GM19395 (cell line): ENCODE results near the gene AAMP.

Experiments used
- ATAC-seq: cut with Tn5 transposase; IDR thresholded peaks from one replicate; pipeline ENCODE4 v1.9.1; 2021; ENCODE audit warnings: mild to moderate bottlenecking, moderate library complexity; ENCODE audit not compliant: unreplicated experiment

AAMP gene

DNA sequence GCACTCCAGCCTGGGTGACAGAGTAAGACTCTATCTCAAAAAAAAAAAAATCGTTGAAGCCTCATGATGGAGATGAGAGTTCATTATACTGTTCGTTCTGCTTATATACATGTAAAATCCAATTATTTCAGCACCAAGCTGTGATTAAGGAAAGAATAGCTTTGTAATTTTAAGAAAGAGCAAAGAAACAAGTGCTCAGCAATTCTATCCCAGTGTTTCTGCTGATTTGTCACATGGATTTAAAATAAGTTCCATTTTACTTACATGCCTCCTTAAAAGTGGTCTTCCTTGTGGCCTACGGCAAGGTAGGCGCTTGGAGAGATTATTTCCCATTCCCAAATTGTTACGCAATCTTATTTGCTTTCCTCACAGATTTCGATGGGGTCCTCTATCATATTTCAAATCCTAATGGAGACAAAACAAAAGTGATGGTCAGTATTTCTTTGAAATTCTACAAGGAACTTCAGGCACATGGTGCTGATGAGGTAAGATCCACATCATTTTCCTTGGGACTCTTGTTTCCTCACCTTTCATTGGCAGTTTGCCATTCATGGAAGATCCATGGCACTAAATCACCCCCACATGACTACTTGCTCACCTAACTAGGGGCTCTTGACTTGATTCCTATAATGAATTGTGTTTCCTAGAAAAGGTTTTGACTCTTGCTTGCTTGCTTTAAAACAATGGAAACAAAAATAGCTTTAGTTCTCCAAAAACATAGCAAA, 41.4 kb downstream of the AAMP start:
- ATAC-seq, result no peak

DNA sequence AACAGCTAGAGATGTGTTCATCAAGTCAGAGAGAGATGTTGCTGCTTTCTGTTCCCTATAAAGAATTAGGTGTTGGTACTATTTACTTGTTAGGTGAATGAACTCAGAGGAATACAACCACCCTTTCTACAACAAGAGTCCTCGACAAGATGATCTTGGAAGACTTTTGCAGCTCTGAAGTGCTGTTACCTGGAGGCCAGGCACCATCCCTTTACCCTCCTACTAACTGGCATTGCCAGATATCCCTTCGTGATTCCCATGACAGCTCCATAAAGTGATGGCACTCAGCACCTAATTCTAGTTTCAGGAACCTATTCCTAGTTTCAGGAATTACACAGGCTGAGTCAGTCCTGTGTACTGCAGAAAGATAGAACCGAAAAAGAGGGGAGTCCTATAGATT, 43.0 kb downstream of the AAMP start:
- no peak for ATAC-seq

DNA sequence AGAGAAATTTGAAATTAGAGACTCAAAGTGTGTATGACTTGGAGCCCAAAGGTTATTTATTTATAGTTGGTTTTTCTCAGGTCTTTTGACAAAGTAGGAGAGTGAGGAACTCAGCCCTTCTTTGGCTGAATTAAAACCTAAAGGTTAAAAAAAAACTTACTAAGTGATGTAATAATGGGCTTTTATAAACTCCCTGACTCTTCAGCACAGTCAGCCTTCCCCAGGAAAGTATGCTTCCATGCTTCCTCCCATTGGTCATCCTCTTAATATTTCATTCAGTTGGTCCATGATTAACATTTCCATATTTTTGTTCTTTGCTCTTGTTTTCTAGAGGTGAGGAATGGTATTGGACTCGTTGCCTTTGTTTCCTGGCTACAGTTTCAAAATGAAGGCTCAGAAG, 45.8 kb downstream of the AAMP start:
- ATAC-seq, result no peak

DNA sequence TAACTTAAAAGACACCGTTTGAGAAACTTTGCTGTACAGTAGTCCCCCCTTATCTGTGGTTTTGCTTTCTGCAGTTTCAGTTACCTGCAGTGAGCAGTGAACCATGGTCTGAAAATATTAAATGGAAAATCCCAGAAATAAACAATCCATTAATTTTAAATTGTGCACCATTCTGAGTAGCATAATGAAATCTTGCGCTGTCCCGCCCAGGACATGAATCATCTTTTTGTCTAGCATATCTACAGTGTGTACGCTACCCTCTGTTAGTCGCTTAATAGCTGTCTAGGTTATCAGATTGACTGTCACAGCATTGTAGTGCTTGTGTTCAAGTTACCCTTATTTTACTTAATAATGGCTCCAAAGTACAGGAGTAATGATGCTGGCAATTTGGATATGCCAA, 46.9 kb downstream of the AAMP start:
- peak; percentile 31 for ATAC-seq

DNA sequence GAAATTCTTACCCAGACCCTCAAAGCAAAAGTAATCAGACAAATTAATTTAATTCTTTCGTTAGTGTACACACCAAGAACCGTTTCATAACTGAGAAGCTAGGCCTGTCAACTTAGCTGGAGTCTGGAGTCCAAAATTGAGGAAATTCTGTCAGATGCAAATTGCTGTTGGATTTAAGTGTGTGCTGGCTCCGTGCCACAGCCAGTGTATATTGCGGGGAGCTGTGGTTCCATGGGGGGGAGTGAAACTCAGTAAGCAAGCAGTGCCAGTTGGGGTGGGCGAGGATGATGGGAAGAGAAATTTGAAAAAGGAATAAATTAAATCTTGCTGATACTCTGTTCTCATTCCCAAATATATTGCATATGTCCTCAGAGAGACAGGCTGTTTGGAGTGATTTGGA, 48.9 kb downstream of the AAMP start:
- ATAC-seq, result no peak

DNA sequence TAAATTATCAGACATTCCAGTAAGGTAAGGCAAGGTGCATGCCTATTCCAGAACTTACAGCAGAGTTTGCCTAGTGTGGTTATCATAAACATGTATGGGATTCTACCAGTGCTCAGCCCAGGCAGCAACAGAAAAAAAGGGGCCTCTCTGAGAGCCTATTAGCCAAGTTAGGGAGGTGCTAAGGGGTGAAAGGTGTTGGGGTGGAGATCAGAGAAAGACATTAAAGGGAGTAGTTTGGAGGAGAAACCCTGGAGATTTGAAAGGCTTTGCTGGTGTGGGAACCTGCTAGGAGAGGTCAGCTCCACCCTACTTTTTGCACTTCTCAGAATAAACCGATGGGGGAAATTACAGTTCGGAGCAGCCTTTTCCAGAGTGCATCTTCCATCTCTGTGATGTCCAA, 50.0 kb downstream of the AAMP start:
- no peak for ATAC-seq

DNA sequence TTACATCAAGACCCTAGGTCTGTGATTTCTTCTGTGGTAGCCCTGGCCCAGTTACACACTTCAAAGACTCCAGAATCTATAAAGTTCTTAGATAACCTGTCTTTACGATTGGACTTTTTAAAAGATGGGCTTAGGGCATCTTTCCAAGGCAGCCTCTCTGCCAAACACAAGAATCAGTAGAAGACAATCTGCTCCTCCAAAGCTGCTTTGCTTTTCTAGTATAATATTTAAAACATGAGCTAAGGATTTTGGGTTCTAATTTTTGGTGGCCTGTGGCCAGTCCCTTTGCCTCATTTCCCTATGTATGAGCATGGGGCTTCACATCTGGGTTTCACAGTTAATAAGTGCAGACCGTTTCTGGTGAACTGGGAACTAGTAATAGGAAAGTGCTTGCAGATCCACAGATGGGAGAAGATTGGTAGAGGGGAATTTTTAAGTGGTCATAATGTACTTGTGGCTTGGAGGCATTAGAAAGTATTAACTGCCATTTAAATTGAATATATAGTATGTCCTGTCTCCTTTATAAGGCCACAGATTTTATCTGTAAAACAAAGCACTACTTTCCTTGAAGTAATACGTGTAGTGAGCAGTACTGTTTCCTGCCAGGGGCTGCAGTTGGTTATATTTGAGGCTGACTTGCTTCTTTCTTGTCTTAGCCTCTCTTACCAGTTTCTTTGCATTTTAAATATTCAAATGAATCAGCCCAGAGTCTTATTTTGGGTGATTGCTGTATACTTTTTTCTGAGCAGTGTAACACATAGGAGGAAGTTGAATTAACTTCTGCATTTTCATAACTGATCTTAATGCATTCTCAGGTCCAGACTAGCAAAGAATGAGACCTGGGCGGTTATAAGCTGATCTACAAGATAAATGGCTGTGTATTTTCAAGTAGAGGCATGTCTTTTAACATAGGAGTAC, 51.4 kb downstream of the AAMP start:
- peak; percentile 45 for ATAC-seq

DNA sequence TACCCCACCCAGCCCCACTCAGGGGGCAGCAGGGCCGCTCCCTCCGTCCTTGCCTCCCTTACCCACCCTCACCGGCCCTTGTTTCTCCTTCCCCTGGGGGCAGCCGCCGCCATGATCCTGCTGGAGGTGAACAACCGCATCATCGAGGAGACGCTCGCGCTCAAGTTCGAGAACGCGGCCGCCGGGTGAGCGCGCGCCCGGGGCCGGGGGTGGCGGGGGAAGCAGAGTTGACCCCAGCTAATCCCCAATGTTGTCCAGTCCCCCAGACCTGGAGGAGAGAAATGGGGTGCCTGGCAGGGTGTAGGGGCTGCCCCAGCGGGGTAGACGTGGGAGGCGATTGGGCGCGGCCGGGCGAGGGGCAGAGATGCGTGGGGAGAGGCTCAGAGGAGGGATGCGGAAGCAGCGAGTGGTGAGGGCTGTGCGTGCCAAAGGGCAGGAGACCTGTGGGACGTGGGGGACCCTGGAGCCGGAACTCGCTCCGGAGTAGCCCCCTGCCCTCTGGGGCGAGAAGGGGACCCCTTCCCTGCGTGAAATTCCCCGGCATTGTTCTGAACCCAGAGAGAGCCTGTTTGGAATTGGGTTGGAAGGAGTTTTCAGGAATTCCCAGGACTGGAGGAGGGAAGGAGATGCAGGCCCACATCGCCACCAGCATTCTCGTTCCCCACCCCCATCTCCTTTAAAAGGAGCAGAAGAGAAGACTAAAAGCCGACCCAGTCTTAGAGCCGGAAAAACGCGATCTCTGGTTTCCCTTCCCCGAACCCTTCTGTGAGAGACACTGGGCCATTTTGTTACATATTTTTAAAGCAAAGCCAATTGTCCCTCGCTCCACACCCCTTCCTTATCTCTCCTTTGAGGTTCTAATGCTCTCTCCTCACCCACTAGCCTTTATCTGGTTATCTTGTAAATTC, 52.3 kb downstream of the AAMP start:
- ATAC-seq, result peak; percentile 23

DNA sequence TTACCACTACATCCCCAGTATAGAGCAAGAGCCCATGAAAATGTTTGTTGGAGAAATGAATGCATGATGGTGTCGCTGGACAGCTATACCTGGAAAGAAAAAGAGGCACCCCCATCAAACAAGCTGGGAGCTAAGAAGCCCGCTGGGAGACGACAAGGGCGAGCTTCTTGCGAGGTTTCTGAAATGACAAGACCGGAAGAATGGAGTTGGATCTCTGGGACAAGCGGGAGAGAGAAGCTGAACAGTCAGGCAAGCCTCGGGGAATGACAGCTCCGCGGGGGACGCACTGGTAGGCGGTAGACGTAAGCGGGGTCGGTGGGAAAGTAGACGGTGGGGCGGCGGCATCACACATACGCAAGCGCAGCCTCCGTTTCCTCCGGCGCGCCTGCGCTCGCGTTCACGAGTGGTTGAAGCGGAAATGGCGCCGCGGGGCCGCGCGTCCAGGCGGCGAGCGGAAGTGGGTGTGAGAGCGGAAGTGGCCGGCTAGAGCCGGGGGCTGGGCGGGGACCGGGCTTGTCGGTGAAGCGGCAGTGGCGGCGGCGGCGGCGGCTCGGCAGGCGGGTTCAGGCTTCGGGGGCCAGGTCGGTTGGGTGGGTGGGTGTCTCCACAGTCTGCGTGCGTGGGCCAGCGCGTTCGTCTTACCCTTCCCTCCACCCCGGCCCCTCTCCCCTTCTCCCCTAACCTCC, 53.1 kb downstream of the AAMP start, which contains the start of gene ARPC2:
Gene ARPC2 (plus strand): TSS at position 516 of the 686 bp plus-strand sequence. CDS start 282 bp downstream, outside the sequence.
- peak; percentile 69 for ATAC-seq

DNA sequence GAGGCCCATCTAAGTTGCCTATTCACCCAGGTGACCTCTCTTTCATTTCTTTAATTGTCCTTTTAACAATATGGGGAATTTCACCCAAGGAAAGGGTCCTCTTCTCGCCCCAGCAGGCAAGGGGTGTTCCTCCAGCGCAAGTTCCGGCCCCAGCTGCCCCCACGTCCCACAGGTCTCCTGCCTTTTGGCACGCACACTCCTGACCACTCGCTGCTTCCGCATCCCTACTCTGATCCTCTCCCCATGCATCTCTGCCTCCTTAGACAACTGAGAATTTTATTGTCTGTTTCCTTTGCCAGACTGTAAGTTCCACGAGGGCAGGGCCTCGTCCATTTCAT, 53.6 kb downstream of the AAMP start:
- no peak for ATAC-seq
